Liver (tissue), 3 donors: Measurements from ENCODE around the gene ZSCAN18.

ENCODE experiments used
- ATF3 ChIP-seq: IDR thresholded peaks from 2 replicates; pipeline ENCODE4 v1.6.1; 2016; ENCODE audit warnings: antibody characterized with exemption
- EGR1 ChIP-seq, 2 donors: IDR thresholded peaks; 2 replicates each; pipeline ENCODE4 v1.6.1; 2016 to 2018; ENCODE audit warnings: antibody characterized with exemption in 2 of 2, low read depth in 2 of 2
- FOXA2 ChIP-seq: IDR thresholded peaks from 2 replicates; pipeline ENCODE4 v1.6.1; 2016; ENCODE audit warnings: antibody characterized with exemption
- GABPA ChIP-seq, 2 donors: IDR thresholded peaks in 1 of 2; conservative IDR thresholded peaks in 1 of 2; 2 replicates each; pipeline ENCODE4 v1.6.1; 2016; ENCODE audit warnings: antibody characterized with exemption in 2 of 2, mild to moderate bottlenecking in 1 of 2, moderate library complexity in 1 of 2
- JUND ChIP-seq, 2 donors: IDR thresholded peaks; 2 replicates each; pipeline ENCODE4 v1.6.1; 2016; ENCODE audit warnings: antibody characterized with exemption in 2 of 2
- RAD21 ChIP-seq, 2 donors: IDR thresholded peaks; 2 replicates each; pipeline ENCODE4 v1.6.1; 2016; ENCODE audit warnings: antibody characterized with exemption in 2 of 2, mild to moderate bottlenecking in 2 of 2
- REST ChIP-seq: IDR thresholded peaks from 2 replicates; pipeline ENCODE4 v1.6.1; 2016; ENCODE audit warnings: antibody characterized with exemption, mild to moderate bottlenecking
- RXRA ChIP-seq, 2 donors: IDR thresholded peaks; 2 replicates each; pipeline ENCODE4 v1.6.1; 2017 to 2018; ENCODE audit warnings: antibody characterized with exemption in 2 of 2, mild to moderate bottlenecking in 1 of 2
- TAF1 ChIP-seq: conservative IDR thresholded peaks from 2 replicates; pipeline ENCODE4 v1.6.1; 2016; ENCODE audit warnings: antibody characterized with exemption, mild to moderate bottlenecking
- TF ChIP-seq, protein P1 (sequence below): fragments of 150-350 bp; IDR thresholded peaks from 2 replicates; pipeline ENCODE4 v1.5.1; 2017; ENCODE audit warnings: improper control_type of control experiment, low read depth, low read length; ENCODE audit not compliant: missing input control
- donor health status: healthy.
- donor health status: healthy.

GRCh38 chr19:58058467-58058866, 39.6 kb downstream of the ZSCAN18 start:
- TF ChIP-seq, protein P1, sequence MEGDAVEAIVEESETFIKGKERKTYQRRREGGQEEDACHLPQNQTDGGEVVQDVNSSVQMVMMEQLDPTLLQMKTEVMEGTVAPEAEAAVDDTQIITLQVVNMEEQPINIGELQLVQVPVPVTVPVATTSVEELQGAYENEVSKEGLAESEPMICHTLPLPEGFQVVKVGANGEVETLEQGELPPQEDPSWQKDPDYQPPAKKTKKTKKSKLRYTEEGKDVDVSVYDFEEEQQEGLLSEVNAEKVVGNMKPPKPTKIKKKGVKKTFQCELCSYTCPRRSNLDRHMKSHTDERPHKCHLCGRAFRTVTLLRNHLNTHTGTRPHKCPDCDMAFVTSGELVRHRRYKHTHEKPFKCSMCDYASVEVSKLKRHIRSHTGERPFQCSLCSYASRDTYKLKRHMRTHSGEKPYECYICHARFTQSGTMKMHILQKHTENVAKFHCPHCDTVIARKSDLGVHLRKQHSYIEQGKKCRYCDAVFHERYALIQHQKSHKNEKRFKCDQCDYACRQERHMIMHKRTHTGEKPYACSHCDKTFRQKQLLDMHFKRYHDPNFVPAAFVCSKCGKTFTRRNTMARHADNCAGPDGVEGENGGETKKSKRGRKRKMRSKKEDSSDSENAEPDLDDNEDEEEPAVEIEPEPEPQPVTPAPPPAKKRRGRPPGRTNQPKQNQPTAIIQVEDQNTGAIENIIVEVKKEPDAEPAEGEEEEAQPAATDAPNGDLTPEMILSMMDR, result no peak
- TF ChIP-seq TAF1, result no peak
- no peak for TF ChIP-seq FOXA2
- TF ChIP-seq GABPA (IDR thresholded peaks at IDR 0.05 in 1 of 2, conservative IDR thresholded peaks at IDR 0.05 in 1 of 2), result no peak
- TF ChIP-seq EGR1 (IDR thresholded peaks at IDR 0.05; ENCODE audit: low read depth in 2 of 2), result no peak
- TF ChIP-seq REST, result no peak
- TF ChIP-seq JUND (IDR thresholded peaks at IDR 0.05), result no peak
- no peak for TF ChIP-seq ATF3
- TF ChIP-seq RAD21 (IDR thresholded peaks at IDR 0.05), result no peak
- TF ChIP-seq RXRA (IDR thresholded peaks at IDR 0.05), result no peak
